Astrocyte (in vitro differentiated cells and primary cell): ENCODE measurements around the gene ARHGAP23. TPM values are rescaled to one million over a fixed set of nuclear protein-coding genes. Genes with fewer than 3 reads are reported as not detected.

Experiments used
- DNase-seq: peaks from one replicate; pipeline ENCODE4 v3.0.0-alpha.2; 2010; ENCODE audit warnings: low read depth
- FAIRE-seq: peaks from 2 replicates; lab custom pipeline; 2011; peaks lifted over from hg19 to GRCh38; lab: Jason Lieb, UNC
- H2AFZ ChIP-seq: 2 replicates; pipeline ENCODE4 v1.6.0; 2012; ENCODE audit warnings: low read depth, low read length, inconsistent platforms
- H3K27ac ChIP-seq: 2 replicates; pipeline ENCODE4 v1.5.1; 2011; ENCODE audit warnings: low read depth, low read length, inconsistent platforms
- H3K27me3 ChIP-seq: 2 replicates; pipeline ENCODE4 v1.6.0; 2011; ENCODE audit warnings: low read length, inconsistent platforms; ENCODE audit not compliant: insufficient read depth
- H3K36me3 ChIP-seq: 2 replicates; pipeline ENCODE4 v1.5.1; 2011; ENCODE audit warnings: low read length, inconsistent platforms; ENCODE audit not compliant: insufficient read depth
- H3K4me1 ChIP-seq: 2 replicates; pipeline ENCODE4 v1.5.1; 2011; ENCODE audit warnings: low read length, inconsistent platforms; ENCODE audit not compliant: insufficient read depth
- H3K4me2 ChIP-seq: 2 replicates; pipeline ENCODE4 v1.6.0; 2012; ENCODE audit warnings: low read length, inconsistent platforms
- H3K4me3 ChIP-seq: 2 replicates; pipeline ENCODE4 v1.5.1; 2011; ENCODE audit warnings: low read depth, mild to moderate bottlenecking, low read length, inconsistent platforms; ENCODE audit not compliant: insufficient read depth
- H3K79me2 ChIP-seq: 2 replicates; pipeline ENCODE4 v1.6.0; 2012; ENCODE audit warnings: mild to moderate bottlenecking, low read length, inconsistent platforms; ENCODE audit not compliant: insufficient read depth
- H3K9ac ChIP-seq: 2 replicates; pipeline ENCODE4 v1.6.0; 2012; ENCODE audit warnings: mild to moderate bottlenecking, low read length, inconsistent platforms
- H3K9me3 ChIP-seq: 2 replicates; pipeline ENCODE4 v1.5.1; 2012; ENCODE audit warnings: low read depth, mild to moderate bottlenecking, low read length, inconsistent platforms; ENCODE audit not compliant: insufficient read depth
- H4K20me1 ChIP-seq: 2 replicates; pipeline ENCODE4 v1.6.0; 2012; ENCODE audit warnings: low read length, inconsistent platforms; ENCODE audit not compliant: insufficient read depth
- H3K27ac Mint-ChIP-seq: one replicate; pipeline ENCODE4 v1.8.0; 2021; ENCODE audit warnings: mild to moderate bottlenecking, mixed read lengths; ENCODE audit not compliant: unreplicated experiment
- H3K27me3 Mint-ChIP-seq: one replicate; pipeline ENCODE4 v1.8.0; 2021; ENCODE audit warnings: low read depth, mixed read lengths; ENCODE audit not compliant: unreplicated experiment
- H3K36me3 Mint-ChIP-seq: one replicate; pipeline ENCODE4 v1.8.0; 2021; ENCODE audit warnings: low read depth, mixed read lengths; ENCODE audit not compliant: unreplicated experiment
- H3K4me1 Mint-ChIP-seq: one replicate; pipeline ENCODE4 v1.8.0; 2021; ENCODE audit warnings: low read depth, mixed read lengths; ENCODE audit not compliant: unreplicated experiment
- H3K4me3 Mint-ChIP-seq: one replicate; pipeline ENCODE4 v1.8.0; 2021; ENCODE audit warnings: mild to moderate bottlenecking, moderate library complexity, mixed read lengths; ENCODE audit not compliant: unreplicated experiment
- H3K9me3 Mint-ChIP-seq: one replicate; pipeline ENCODE4 v1.8.0; 2021; ENCODE audit warnings: mild to moderate bottlenecking, mixed read lengths; ENCODE audit not compliant: unreplicated experiment
- CTCF ChIP-seq: IDR thresholded peaks from 2 replicates; pipeline ENCODE4 v1.5.1; 2011; ENCODE audit warnings: low read depth, mild to moderate bottlenecking, inconsistent platforms, low read length, moderate library complexity; ENCODE audit not compliant: insufficient read depth
- EZH2 ChIP-seq: IDR thresholded peaks from 2 replicates; pipeline ENCODE4 v1.6.1; 2012; ENCODE audit warnings: mild to moderate bottlenecking, low read length, inconsistent platforms; ENCODE audit not compliant: insufficient read depth
- total RNA-seq: library from RNA; stranded (reverse); gene quantifications from 2 replicates; pipeline ENCODE4 v1.2.1, GENCODE V29; 2021

The ARHGAP23 gene
- total RNA-seq, 1 donor from 2014 or later = 118 TPM

- peaks cover 20% of the 10 kb centered on the region for H3K27me3 ChIP-seq
- no peak overlapping the region for H3K4me3 ChIP-seq
- H4K20me1 ChIP-seq = no peaks in the 10 kb centered on the region
- Mint-ChIP-seq H3K27me3 (peaks cover 10% of the 10 kb centered on the region), H3K36me3 (no peaks in the 10 kb centered on the region), H3K4me3 (no peak overlapping the region), H3K27ac (no peak overlapping the region), H3K4me1 (peaks cover 24% of the 10 kb centered on the region), H3K9me3 (no peaks in the 10 kb centered on the region)
- FAIRE-seq (no peak), DNase-seq (no peak)
- H3K9ac ChIP-seq = no peak overlapping the region
- TF ChIP-seq CTCF (no peak), EZH2 (no peak)
- H3K79me2 ChIP-seq = peaks cover 5% of the 10 kb centered on the region
- H3K4me2 ChIP-seq = peak overlapping the region; percentile 70
- no peaks in the 10 kb centered on the region for H3K36me3 ChIP-seq
- no peaks in the 10 kb centered on the region for H3K9me3 ChIP-seq
- H2AFZ ChIP-seq = peak overlapping the region; percentile 22
- H3K4me1 ChIP-seq = peaks cover 28% of the 10 kb centered on the region
- H3K27ac ChIP-seq = no peak overlapping the region
Measured at GRCh38 chr17:38421871-38422827, 6.1 kb upstream of the ARHGAP23 start.

DNA sequence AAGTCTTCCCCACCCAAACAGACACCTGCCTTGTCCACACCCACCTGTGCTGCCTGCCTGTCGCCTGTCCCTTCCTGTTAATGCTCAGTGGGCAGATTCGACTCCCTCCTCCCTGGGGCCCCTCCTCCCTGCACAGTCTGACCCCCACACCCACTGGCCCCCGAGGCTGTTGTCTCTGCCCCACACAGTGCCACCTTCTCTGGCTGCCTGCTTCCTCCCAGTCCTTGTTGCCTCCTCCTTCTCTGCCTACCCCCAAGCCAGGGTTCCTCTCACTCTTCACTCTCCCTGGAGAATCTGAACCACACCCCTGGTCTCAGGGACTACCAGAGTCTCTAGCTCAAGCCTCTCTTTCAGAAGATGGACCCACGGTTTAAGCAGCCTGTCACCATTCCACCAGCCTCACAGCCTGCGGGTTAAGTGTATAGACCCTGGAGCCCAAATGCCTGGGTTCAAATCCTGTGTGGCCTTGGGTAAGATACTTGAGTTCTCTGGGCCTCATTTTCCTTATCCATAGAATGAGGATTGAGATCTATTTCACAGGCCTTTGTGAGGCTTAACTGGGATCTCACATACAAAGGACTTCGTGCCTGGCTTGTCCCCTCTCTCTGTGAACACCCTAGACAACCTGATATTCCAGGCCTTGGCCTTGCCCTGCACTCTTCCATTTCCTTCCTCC, 3.8 kb upstream of the ARHGAP23 start:
- Histone ChIP-seq H3K9ac (no peak overlapping the region), H3K4me2 (no peak overlapping the region), H3K36me3 (no peaks in the 10 kb centered on the region), H3K79me2 (peaks cover 21% of the 10 kb centered on the region), H2AFZ (no peak overlapping the region), H3K4me1 (peaks cover 38% of the 10 kb centered on the region), H3K4me3 (no peak overlapping the region), H3K27ac (no peak overlapping the region), H3K9me3 (no peaks in the 10 kb centered on the region), H3K27me3 (peaks cover 5% of the 10 kb centered on the region), H4K20me1 (peaks cover 5% of the 10 kb centered on the region)
- Mint-ChIP-seq H3K9me3 (no peaks in the 10 kb centered on the region), H3K36me3 (no peaks in the 10 kb centered on the region), H3K4me3 (peak overlapping the region; percentile 23), H3K27me3 (peaks cover 1% of the 10 kb centered on the region), H3K4me1 (peaks cover 27% of the 10 kb centered on the region), H3K27ac (no peak overlapping the region)
- TF ChIP-seq EZH2 (no peak), CTCF (no peak)
- FAIRE-seq = no peak
- no peak for DNase-seq
